B cell (primary cell): Measurements from ENCODE around the gene HSPB6. TPM values are rescaled to one million over a fixed set of nuclear protein-coding genes. Genes with fewer than 3 reads are reported as not detected.

ENCODE experiments used
- ATAC-seq: fragments of 200-7000 bp; cut with Tn5 transposase; one replicate; pipeline ENCODE4 v1.10.0; 2021; ENCODE audit warnings: low read depth, mild to moderate bottlenecking, moderate number of reproducible peaks, moderate library complexity
- CTCF ChIA-PET: fragments of 350-600 bp; sonication (Branson Sonifier 250); formaldehyde crosslinking; loops from one replicate; lab custom pipeline; 2021; ENCODE audit warnings: antibody characterized with exemption, inconsistent platforms; lab: Charles Lee
- POLR2A ChIA-PET: fragments of 350-600 bp; sonication (Branson Sonifier 250); formaldehyde crosslinking; loops from one replicate; lab custom pipeline; 2021; ENCODE audit warnings: antibody characterized with exemption; lab: Charles Lee
- DNase-seq: peaks from one replicate; pipeline ENCODE4 v3.0.0; 2013
- H2AFZ ChIP-seq: 2 replicates; pipeline ENCODE4 v1.6.1; 2012; ENCODE audit warnings: mild to moderate bottlenecking, low read depth, low read length; ENCODE audit not compliant: insufficient read depth, poor library complexity, severe bottlenecking
- H3K27ac ChIP-seq, 2 donors: 1 replicate in 1 of 2; 2 replicates in 1 of 2; pipeline ENCODE4 v1.5.1; 2012 to 2013; ENCODE audit warnings: low read length in 2 of 2, mild to moderate bottlenecking in 2 of 2, moderate library complexity in 1 of 2
- H3K27me3 ChIP-seq, 4 experiments: fragments of 200-600 bp in 1 of 4; sonication (generic) in 1 of 4; replicated peaks in 1 of 4; 1 replicate in 2 of 4; 2 replicates in 2 of 4; pipeline versions ENCODE4 v1.6.1 to v1.7.0; 2013 to 2016; ENCODE audit warnings: low read length in 3 of 4, mild to moderate bottlenecking in 2 of 4, mixed read lengths in 1 of 4, moderate library complexity in 1 of 4; ENCODE audit not compliant: insufficient read depth in 4 of 4, control insufficient read depth in 3 of 4; ENCODE audit errors: control extremely low read depth in 1 of 4
- H3K36me3 ChIP-seq, 2 experiments: replicated peaks in 1 of 2; 1 replicate in 1 of 2; 2 replicates in 1 of 2; pipeline versions ENCODE4 v1.6.1 to v1.7.1; 2013; ENCODE audit warnings: low read length in 1 of 2; ENCODE audit not compliant: insufficient read depth in 2 of 2, control insufficient read depth in 1 of 2; ENCODE audit errors: control extremely low read depth in 1 of 2, extremely low read depth in 1 of 2
- H3K4me1 ChIP-seq, 2 donors: fragments of 200-600 bp in 1 of 2; sonication (generic) in 1 of 2; 1 replicate in 1 of 2; 2 replicates in 1 of 2; pipeline versions ENCODE4 v1.5.1 to v1.6.1; 2013 to 2017; ENCODE audit warnings: low read length in 2 of 2; ENCODE audit not compliant: control insufficient read depth in 2 of 2, insufficient read depth in 2 of 2
- H3K4me2 ChIP-seq: replicated peaks from 2 replicates; pipeline ENCODE3; 2012; ENCODE audit warnings: mild to moderate bottlenecking, low read depth, low read length; ENCODE audit not compliant: poor library complexity, severe bottlenecking
- H3K4me3 ChIP-seq, 5 experiments: fragments of 200-600 bp in 1 of 5; sonication (generic) in 1 of 5; 1 replicate in 3 of 5; 2 replicates in 2 of 5; pipeline versions ENCODE4 v1.5.1 to v1.7.0; 2011 to 2016; ENCODE audit warnings: low read length in 4 of 5, mild to moderate bottlenecking in 4 of 5, low read depth in 2 of 5, control low read depth in 1 of 5, moderate library complexity in 1 of 5; ENCODE audit not compliant: insufficient read depth in 1 of 5; ENCODE audit errors: control extremely low read depth in 1 of 5, extremely low read depth in 1 of 5
- H3K79me2 ChIP-seq: fragments of 200-600 bp; sonication (generic); one replicate; pipeline ENCODE4 v1.6.0; 2016; ENCODE audit warnings: low read length; ENCODE audit not compliant: control insufficient read depth, insufficient read depth
- H3K9ac ChIP-seq: fragments of 200-600 bp; sonication (generic); 2 replicates; pipeline ENCODE4 v1.6.1; 2017; ENCODE audit warnings: mild to moderate bottlenecking, low read length, moderate library complexity
- H3K9me3 ChIP-seq, 3 donors: one replicate each; pipeline versions ENCODE4 v1.6.1 to v1.7.1; 2013; ENCODE audit warnings: low read length in 2 of 3; ENCODE audit not compliant: control insufficient read depth in 2 of 3, insufficient read depth in 1 of 3; ENCODE audit errors: control extremely low read depth in 1 of 3
- H4K20me1 ChIP-seq: 2 replicates; pipeline ENCODE4 v1.6.0; 2012; ENCODE audit warnings: mild to moderate bottlenecking, low read length; ENCODE audit not compliant: insufficient read depth, control insufficient read depth, poor library complexity, severe bottlenecking
- H3K27ac Mint-ChIP-seq: one replicate; pipeline ENCODE4 v1.8.0; 2021; ENCODE audit warnings: mixed read lengths
- H3K27me3 Mint-ChIP-seq: one replicate; pipeline ENCODE4 v1.8.0; 2021; ENCODE audit warnings: mixed read lengths
- H3K4me1 Mint-ChIP-seq: one replicate; pipeline ENCODE4 v1.8.0; 2021; ENCODE audit warnings: mixed read lengths
- H3K4me3 Mint-ChIP-seq: one replicate; pipeline ENCODE4 v1.8.0; 2021; ENCODE audit warnings: mixed read lengths
- H3K9me3 Mint-ChIP-seq: one replicate; pipeline ENCODE4 v1.8.0; 2022; ENCODE audit warnings: mixed read lengths; ENCODE audit not compliant: insufficient read depth
- CTCF ChIP-seq: fragments of 200-600 bp; IDR thresholded peaks from one replicate; pipeline ENCODE4 v1.8.0; 2022; ENCODE audit warnings: antibody characterized with exemption, mild to moderate bottlenecking
- EZH2 ChIP-seq: IDR thresholded peaks from 2 replicates; pipeline ENCODE4 v1.6.1; 2012; ENCODE audit warnings: borderline replicate concordance, low read depth, mild to moderate bottlenecking, moderate library complexity, low read length; ENCODE audit not compliant: insufficient read depth, poor library complexity, severe bottlenecking
- WGBS: methylation state at CpG from one replicate; pipeline ENCODE4 v1.1.5; 2013; ENCODE audit warnings: missing lambda C conversion rate; ENCODE audit not compliant: insufficient coverage; 5-methylcytosine and 5-hydroxymethylcytosine counted together
- intact Hi-C: fragments of 100-400 bp; cut with micrococcal nuclease; formaldehyde crosslinking; loops from one replicate; pipeline ENCODE4 v1.10.0; 2022
- polyA plus RNA-seq: library from polyadenylated mRNA; depleted of rRNA; stranded (reverse); fragments of >200 nt; gene quantifications from 2 replicates; pipeline ENCODE4 v1.2.3, GENCODE V29; 2012
- total RNA-seq, 2 donors: library from RNA; stranded (reverse); fragments of 120-200 nt in 1 of 2; gene quantifications; 1 replicate in 1 of 2; 2 replicates in 1 of 2; pipeline versions ENCODE4 v1.2.3 to v1.2.4, GENCODE V29; 2013 to 2022

The HSPB6 gene
- total and polyA plus RNA-seq, 2 donors (not counting 1 experiment from before 2014, with no cell fraction given) = not detected

GRCh38 chr19:35738887-35739229 lies 18.0 kb downstream of the HSPB6 start:
- intact Hi-C loops = no loop called here
- Histone ChIP-seq H3K9me3 (no peaks in the 10 kb centered on the region), H2AFZ (no peak overlapping the region), H3K27me3 (no peaks in the 10 kb centered on the region), H3K4me1 (peaks cover 28 to 56% of the 10 kb centered on the region in 2 donors), H3K79me2 (peaks cover 48% of the 10 kb centered on the region), H3K36me3 (peaks cover 0 to 47% of the 10 kb centered on the region in 2 experiments), H3K4me2 (no peak overlapping the region), H4K20me1 (peaks cover 37% of the 10 kb centered on the region), H3K27ac (no peak overlapping the region), H3K9ac (no peak overlapping the region), H3K4me3 (no peak overlapping the region)
- Mint-ChIP-seq H3K9me3 (no peaks in the 10 kb centered on the region), H3K4me1 (peaks cover 50% of the 10 kb centered on the region), H3K27ac (peak overlapping the region; percentile 27), H3K4me3 (peak overlapping the region; percentile 61), H3K27me3 (no peaks in the 10 kb centered on the region)
- TF ChIP-seq CTCF = no peak
- no peak for TF ChIP-seq EZH2
- CTCF ChIA-PET = no interaction called here
- ATAC-seq = no peak
- no peak for DNase-seq
- POLR2A ChIA-PET = no interaction called here
- whole genome bisulfite sequencing = 100% methylated on average over 1 of the region's 2 CpGs

GRCh38 chr19:35738021-35738886 lies 18.6 kb downstream of the HSPB6 start:
- Mint-ChIP-seq H3K9me3 (no peaks in the 10 kb centered on the region), H3K4me1 (peaks cover 47% of the 10 kb centered on the region), H3K27me3 (no peaks in the 10 kb centered on the region), H3K27ac (peak overlapping the region; percentile 27), H3K4me3 (peak overlapping the region; percentile 61)
- ChIA-PET POLR2A (no interaction called here), CTCF (no interaction called here)
- ATAC-seq (no peak), DNase-seq (no peak)
- TF ChIP-seq CTCF (no peak), EZH2 (no peak)
- WGBS = 94% methylated on average over 33 of the region's 37 CpGs
- Histone ChIP-seq H3K27me3 (no peaks in the 10 kb centered on the region), H4K20me1 (peaks cover 37% of the 10 kb centered on the region), H3K9ac (no peak overlapping the region), H3K4me1 (peaks cover 22 to 50% of the 10 kb centered on the region in 2 donors), H3K4me2 (no peak overlapping the region), H3K9me3 (no peaks in the 10 kb centered on the region), H2AFZ (no peak overlapping the region), H3K27ac (peak overlapping the region in 1 of 2 donors; percentile 52), H3K36me3 (peaks cover 0 to 50% of the 10 kb centered on the region in 2 experiments), H3K79me2 (peaks cover 42% of the 10 kb centered on the region), H3K4me3 (no peak overlapping the region)
- intact Hi-C loops = no loop called here
